ENCODE measurements around the gene CHPF2.

The CHPF2 gene

GRCh38 chr7:151232091-151232916 is at the start of gene CHPF2:
TSS of gene CHPF2 (plus strand) at chr7:151232483. CDS start at chr7:151234012, 1,529 bp downstream.
- DNase-seq: peak; percentile 94

GRCh38 chr7:151185762-151186639 is 46.3 kb upstream of the CHPF2 start:
- no peak for DNase-seq

- no peak for DNase-seq
Measured at GRCh38 chr7:151186640-151187408, 45.5 kb upstream of the CHPF2 start, which contains the start of gene ASB10. TSS of gene ASB10 (minus strand) at chr7:151187250. CDS start at chr7:151187130, 120 bp downstream.

- DNase-seq: no peak
Measured at GRCh38 chr7:151187409-151188251, 44.7 kb upstream of the CHPF2 start.

- DNase-seq: no peak
Measured at GRCh38 chr7:151188252-151188542, 44.1 kb upstream of the CHPF2 start.

- DNase-seq: no peak
Measured at GRCh38 chr7:151189038-151189437, 43.2 kb upstream of the CHPF2 start.

- no peak for DNase-seq
Measured at GRCh38 chr7:151191544-151191943, 40.7 kb upstream of the CHPF2 start.

- DNase-seq: no peak
Measured at GRCh38 chr7:151192002-151192539, 40.2 kb upstream of the CHPF2 start.

GRCh38 chr7:151193203-151193978 is 38.9 kb upstream of the CHPF2 start:
- no peak for DNase-seq

GRCh38 chr7:151194188-151194587 is 38.1 kb upstream of the CHPF2 start:
- no peak for DNase-seq

GRCh38 chr7:151195616-151196450 is 36.5 kb upstream of the CHPF2 start:
- no peak for DNase-seq

- no peak for DNase-seq
Measured at GRCh38 chr7:151197932-151198331, 34.4 kb upstream of the CHPF2 start.

- DNase-seq: no peak
Measured at GRCh38 chr7:151198945-151199848, 33.1 kb upstream of the CHPF2 start.

- DNase-seq: no peak
Measured at GRCh38 chr7:151201344-151201743, 30.9 kb upstream of the CHPF2 start.

GRCh38 chr7:151201751-151202150 is 30.5 kb upstream of the CHPF2 start:
- no peak for DNase-seq

GRCh38 chr7:151202836-151203235 is 29.4 kb upstream of the CHPF2 start:
- no peak for DNase-seq

- no peak for DNase-seq
Measured at GRCh38 chr7:151204383-151205032, 27.8 kb upstream of the CHPF2 start.

GRCh38 chr7:151205730-151206129 is 26.6 kb upstream of the CHPF2 start:
- DNase-seq: no peak
